NCI-H1105 (cell line): ENCODE data around the gene PTPRO.
A peak's percentile ranks its signal among the peaks of the same experiment; 100 is the strongest.

ENCODE experiments used
- DNase-seq: peaks from one replicate; lab custom pipeline; 2025; lab: John Stamatoyannopoulos, UW

The PTPRO gene

DNA sequence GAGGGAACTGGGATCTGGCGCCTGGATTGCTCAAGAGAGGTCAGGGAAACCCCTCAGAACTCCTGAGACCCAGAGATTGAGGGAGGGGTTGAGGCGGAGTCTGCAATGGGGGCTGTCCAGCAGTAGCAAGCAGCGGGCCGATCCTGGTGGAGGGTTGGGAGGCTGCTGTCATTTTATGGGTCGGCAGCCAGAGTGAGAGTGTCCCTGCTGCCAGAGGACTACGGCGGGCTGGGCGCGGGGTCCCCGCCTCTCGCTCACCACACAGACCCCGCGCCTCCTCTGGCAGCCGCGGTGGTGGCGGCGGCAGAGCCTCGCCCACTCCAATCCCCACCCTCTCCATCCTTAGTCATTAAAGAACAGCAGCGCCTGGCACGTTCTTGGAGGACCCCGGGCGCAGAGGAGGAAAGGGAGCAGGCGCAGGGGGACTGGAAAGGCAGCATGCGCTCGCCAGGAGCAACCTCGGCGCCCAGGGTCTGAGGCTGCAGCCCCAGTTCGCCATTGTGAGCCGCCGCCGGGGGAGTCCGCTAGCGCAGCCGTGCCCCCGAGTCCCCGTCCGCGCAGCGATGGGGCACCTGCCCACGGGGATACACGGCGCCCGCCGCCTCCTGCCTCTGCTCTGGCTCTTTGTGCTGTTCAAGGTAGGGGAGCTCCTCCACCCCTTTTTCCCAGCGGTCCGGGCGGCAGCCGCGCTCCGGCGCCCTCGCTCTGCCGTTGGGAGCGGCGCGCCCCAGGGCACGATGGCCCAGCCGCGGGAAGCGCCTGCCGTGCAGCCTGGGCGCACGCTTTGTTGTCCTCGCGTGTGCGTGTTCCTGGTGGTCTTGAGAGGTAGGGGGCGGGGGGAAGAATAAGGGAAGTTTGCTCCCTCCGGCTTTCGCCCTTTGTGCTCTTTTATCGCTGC is at the start of gene PTPRO:
Gene PTPRO (plus strand): TSS at position 345 of the 898 bp plus-strand sequence.
- DNase-seq = peak; percentile 77

DNA sequence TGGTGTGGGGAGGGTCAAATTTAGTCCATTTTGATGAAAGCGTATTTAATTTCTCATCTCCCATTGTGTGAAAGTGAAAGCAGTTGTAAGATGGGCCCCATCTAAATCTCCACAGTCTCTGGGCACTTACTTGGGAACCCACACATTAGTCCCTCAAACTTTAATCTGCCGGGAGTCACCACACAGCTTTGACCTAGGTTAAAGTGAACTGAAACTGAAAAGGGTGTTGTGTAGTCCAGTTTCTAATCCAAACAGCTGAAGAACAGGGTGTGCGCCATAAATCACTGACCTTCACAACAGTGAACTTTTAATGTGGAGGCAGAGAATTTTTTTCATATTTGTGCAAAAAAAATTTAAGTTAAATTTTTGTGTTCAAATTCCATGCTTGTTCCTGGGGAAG is 48.4 kb upstream of the PTPRO start:
- DNase-seq = no peak

DNA sequence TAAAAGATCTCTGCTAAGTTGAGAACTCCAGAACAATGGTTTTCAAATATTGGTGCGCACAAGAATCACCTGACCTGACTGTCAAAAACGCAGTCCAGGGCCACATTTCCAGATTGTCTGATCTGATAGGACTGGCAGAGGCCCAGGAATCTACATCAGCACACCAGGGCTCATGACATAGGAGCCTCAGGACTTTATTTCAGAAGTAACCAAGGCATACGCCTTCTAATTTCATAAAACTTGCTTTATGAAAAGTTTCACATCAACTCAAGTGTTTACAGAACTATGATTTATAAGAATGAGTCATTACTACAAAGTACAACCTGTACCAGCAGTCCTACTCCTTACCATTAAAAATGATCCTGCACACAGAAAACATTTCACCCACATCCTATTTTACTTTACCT is 47.7 kb upstream of the PTPRO start:
- DNase-seq = no peak

DNA sequence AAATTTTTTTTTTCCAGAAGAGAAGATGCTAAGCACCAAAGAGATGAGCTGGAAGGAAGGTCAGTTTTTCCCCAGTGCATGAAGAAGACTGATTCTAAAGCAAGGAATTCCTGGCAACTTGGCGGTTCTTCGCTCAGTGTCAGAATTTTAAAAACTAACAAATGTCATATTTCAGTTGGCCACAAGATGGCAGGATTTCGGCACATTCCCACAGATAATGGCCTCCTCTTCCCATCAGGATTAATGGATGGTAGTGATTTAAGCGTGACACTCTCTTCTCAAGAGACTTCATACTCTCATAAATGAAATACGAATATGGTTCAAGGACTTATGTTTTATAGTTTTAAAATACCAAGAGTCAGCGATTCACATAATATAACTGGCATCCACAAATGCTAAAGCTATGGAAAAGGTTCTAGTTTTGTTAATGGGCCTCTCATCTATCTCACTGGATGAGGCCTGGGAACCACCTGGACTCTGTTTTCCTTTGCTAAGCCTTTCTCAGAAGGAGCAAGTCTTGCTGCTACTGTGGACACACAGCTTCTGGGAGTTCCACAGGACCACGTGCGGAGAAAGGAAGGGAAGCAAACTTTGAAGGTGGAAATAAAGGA is 46.1 kb upstream of the PTPRO start:
- peak; percentile 24 for DNase-seq

DNA sequence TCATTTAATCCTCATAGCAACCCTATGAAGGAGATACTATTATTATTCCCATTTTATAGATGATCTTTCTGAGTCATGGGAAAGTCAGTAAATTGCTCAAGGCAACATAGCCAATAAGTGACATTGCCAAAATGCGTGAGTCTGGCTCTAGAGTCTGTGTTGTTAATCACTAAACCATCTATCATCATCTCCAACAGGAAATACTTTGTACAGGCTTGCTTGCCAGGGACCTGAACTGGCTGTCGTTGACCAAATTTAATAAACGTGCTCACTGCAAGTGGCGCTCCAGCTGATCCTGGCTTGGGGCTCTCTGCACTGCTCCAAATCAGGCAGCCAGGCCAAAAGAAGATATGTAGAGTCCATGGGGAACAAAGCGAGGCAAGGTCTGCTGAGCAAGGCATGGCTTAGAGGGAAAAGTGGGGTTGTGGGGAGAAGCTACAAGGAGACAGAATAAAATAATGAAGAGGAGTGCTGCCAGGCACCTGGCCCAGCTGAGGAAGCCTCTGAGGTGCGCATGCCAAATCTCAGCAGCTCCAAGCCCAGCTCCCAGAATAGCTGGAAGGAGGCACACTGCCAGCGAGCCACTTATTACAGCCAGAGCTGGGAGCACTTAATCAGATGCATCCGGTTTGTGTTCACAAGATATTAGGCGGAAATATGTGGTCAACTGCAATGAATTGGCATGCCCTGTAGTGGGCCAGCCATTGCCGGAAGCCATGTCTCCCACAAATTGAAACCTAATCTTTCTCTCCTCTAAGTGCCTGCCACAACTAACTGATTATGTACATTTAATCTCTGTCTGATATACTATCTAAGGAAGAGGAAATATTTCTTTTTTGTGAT is 43.3 kb upstream of the PTPRO start:
- peak; percentile 97 for DNase-seq

DNA sequence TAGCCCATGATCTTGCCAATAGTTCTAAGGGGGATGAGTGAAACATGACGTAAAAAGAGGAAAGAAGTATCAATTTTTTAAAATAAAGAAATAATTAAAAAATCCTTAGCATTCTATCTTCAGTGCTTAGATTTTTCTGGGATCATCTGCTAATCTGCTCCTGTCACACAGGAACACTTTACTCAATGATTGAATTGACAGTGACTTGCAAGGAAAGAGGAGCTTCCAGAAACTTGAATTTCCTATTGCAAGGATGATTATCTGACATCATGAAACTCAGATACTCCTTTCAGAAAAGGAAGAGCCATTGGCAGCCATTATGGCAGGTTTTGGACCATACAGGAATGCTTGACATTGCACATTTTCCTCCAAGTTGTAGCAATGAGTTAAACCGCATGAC is 41.4 kb upstream of the PTPRO start:
- no peak for DNase-seq

DNA sequence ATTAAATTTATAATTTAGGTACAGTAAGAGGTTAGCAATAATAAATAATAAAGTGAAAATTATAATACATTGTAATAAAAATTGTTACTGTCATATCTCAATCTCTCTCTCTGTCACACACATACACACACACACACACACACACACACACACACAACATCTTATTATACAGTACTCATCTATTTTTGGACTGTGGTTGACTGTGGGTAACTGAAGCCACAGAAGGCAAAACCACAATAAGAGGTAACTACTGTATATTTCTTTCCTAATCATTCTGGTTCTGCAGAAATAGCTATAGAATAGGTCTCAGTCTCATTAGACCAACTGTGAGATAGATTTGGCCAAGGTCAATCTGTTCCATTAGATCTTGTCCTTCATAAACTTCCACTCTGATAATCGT is 33.1 kb upstream of the PTPRO start:
- no peak for DNase-seq

DNA sequence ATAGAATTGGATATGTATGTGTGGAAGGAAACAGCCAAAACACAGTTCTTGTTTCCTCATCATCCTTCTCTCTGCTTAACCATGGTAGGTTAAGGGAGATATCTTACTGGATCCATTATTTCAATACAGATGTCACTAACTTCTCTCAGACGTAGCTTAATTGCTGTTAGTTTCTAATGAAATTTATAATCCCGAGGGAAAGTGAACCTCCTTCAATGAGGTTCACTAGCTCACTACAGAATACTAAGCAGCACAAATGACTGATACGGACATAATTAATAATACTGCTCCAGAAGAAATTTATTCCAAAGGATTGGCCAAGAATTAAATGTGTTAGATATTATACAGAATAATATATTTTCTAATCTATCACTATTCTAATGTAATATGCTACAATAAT is 28.6 kb upstream of the PTPRO start:
- no peak for DNase-seq

DNA sequence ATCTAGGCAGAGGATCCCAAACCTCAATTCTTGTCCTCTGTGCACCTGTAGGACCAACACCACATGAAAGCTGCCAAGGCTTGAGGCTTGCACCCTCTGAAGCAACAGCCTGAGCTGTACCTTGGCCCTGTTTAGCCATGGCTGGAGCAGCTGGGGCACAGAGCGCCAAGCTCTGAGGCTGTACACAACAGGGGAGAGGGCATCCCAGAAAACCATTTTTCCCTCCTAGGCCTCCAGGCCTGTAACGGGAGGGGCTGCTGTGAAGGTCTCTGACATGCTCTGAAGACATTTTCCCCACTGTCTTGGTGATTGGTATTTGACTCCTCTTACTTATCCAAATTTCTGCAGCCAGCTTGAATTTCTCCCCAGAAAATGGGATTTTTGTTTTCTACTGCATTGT is 22.4 kb upstream of the PTPRO start:
- DNase-seq = no peak

DNA sequence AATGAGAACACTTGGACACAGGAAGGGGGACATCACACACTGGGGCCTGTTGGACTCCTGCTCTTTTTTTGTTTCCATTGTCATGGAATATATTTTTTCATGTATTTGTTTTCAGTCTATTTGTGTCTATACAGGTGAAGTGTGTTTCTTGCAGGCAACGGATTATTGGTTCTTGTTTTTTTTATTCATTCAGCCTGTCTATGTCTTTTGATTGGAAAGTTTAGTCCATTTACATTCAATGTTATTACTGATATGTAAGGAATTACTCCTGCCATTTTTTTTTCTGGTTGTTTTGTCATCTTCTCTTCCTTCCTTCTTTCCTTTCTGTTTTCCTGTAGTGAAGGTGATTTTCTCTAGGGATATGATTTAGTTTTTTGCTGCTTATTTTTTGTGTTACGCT is 18.0 kb upstream of the PTPRO start:
- no peak for DNase-seq

DNA sequence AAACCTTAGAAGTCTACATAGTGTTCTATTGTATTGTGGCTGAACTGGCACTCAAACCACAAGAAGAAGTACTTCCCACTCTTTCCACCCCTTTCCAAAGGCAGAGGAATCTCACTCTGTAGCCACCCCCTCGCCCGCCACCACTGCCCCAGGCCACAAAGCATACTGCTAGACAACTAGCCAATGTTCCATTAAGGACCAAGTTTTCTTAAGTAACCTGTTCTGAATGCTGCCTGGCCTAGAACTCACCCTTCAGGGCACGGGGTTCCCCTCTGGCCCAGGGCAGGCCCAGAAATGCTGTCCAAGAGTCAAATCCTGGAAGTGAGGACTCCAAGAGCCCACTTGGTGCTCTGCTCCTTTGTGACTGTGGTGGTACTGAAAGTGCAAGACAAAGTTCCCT is 15.7 kb upstream of the PTPRO start:
- no peak for DNase-seq

DNA sequence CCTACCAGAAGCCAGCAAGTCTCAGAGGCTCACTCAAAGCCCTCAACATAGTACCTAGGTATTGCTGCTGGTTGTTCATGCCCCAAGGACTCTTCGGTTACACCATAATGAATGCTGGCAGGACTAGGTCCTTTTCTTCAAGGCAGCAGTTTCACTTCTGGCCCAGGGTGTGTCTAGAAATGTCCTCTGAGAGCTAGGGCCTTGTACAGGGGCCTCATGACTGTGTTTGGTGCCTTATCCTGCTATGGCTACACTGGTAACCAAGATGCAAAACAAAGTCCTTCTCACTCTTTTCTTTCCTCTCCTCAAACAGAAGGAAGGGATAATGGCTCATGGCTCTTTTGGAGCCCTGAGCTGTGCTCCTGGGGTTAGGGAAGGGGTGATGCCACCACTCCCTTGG is 15.2 kb upstream of the PTPRO start:
- DNase-seq = no peak

DNA sequence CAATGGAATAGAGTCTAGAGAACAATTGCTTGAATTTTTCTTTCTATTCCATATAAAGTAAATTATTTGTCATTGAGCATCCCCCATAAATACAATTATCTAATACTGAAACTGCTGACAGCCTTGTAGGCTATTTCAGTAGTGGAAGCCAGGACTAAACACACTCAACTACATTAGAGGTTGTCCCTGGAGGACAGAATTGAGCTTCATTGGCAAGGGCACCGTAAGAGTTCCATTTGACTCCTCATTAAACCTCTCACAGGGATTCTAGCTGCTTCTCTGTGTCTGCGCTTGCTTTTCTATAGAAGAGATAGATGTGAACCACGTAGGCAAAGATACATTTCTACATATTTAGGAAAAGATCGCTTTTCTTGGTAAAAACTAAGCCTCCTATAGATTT is 3.5 kb upstream of the PTPRO start:
- DNase-seq = no peak

DNA sequence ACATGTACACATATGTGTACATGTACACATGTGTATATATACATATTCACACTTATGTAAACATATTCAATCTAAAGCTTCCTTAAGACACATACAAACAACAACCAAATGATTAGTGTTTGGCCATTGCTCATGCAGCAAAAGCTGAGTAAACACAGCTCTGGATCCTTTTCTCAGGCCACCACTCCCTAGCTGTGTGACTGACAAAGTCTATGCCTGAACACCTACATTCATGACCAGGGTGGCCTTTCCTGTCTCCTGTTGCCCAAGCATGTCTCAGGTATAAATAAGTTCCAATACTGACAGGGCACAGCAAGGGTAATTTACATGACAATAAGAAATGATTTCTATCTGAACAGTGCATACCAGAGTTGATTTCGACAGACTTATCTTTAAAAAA is 1.4 kb upstream of the PTPRO start:
- no peak for DNase-seq

DNA sequence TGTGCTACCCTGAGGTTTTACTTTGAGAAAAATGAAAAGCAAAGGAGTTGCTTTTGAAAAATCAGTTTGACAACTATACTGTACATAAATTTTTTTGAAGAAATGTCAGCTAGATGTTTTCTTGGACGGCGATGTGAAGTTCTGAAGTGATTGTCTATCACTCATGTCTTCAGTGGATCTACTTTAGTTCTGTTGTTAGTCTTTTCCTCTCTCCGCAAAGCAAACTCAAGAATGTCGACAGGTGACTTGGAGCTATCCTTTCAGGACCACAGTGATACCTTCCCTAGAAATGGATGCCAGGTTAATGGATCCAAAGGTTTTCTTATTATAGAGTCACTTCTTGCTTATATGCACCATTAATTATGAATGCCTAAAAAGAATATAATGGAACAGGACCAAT is 1.2 kb downstream of the PTPRO start:
- DNase-seq = no peak

DNA sequence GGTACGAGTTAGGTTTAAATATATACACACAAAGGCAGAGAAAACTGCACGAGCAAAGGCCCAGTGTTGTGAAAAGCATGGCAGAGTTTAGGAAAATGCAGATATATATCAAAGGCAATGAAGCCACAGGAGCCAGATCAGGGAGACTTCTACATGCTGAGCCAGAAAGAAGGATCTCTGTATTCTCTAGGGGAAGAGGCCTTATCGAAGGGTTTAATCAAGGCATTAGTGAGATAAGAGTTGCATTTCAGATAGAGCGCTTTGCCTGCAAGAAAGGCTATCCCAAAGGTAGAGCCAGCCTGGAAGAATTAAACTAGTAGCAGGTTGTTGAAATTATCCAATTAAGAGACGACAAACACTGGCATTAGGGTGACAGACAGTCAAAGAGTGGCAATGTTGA is 7.6 kb downstream of the PTPRO start:
- no peak for DNase-seq

DNA sequence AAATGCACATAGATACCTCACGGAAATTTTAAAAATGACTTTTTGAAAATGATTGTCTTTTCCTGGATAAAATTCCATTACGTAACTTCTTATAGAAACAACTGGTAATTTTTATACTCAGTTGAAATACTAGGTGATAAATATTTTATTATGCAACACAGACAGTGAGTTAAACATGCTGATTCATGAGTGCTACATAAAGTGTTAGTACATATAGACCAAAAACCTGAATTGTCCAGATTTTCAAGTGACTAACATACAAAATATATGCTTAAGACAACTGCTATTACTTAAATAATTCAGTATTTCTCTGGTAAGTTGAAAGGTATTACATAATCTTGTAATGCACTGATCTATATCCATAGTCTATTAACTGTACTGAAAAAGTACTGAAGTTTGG is 11.9 kb downstream of the PTPRO start:
- no peak for DNase-seq

DNA sequence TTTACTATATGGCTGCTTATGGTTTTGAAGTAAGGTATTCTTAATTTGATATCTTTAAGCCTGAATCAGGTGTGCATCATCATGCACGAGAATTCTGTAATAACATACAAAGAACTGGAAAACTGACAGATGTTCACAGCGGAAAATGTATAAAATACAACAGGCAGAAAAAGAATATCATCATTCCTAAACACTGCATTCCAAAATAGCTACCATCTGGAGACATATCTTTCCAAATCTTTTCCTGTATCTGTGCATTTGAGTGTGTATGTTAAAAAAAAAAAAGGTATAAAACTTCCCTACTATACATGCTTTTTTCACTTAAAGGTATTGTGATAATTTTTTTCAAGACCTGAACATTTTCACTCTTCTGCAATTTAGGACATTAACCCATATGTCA is 13.7 kb downstream of the PTPRO start:
- DNase-seq = no peak

DNA sequence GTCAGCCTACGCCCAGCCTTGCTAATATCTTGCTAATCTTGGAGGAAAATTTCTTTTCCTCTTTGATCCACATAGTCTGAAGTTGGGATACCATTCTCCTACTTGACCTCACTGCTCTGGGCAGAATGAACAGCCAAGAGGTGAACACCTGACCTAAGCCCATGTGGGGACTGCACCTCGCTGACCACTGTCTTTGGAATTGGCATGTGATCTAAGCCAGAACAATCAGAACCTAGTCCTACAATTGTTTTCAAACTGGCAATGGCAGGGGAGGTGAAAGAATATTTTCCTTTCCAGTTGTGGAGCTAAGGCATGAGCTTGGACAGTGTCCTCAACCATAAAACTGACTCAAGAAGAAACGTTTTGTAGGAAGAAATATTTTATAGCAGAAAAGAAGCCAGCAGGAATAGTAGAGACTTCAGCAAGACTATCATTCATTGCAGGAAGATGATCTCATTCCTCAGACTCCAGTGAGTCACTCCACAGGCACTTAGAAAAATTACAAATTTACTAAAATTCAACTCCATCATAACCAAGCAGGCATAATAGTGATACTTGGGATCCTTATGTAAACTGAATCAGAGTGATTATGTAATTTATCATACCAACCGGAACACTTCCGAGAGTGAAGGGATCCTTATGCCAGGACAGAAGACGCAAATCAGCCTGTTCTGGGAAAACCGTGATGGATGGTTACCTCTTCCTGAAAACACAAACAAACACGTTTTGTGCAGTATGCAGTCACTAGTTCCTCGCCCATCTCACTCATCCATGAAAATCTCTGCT is 14.7 kb downstream of the PTPRO start:
- DNase-seq = no peak

DNA sequence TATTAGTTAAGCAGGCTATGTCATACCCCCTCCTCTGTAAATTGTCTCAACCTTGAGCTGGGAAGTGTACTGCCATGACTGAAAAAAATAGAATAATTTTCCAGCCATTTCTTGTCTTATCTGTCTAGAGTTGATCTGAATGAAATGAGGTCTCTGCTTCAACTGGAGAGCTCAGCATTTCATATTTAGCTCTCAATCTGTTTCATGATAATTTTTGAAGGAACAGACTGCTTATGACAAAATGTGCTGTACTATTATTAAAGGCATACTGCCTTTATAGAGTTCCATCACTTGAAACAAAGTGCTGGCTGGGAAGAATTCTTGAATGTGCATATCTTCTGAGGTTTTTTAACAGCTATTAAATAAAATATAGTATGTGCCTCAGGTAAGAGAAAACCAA is 19.1 kb downstream of the PTPRO start:
- no peak for DNase-seq

DNA sequence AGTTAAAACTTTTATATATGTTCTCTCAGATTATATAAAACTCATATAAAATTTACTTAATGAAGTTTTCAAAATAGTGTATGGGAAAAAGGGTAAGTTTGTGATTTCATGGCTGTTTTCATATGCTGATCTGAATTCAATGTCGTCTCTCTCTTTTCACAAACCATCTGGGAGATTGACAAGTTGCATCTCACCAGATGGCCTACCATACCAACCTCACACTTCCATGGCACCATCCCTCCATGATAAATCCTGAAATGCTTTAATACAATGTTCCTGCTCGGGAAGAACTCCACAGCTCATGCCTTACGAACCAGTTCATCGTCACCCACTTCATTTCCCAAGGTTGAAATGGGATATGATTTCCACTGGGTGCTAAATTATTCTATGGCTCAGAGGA is 22.3 kb downstream of the PTPRO start:
- no peak for DNase-seq

DNA sequence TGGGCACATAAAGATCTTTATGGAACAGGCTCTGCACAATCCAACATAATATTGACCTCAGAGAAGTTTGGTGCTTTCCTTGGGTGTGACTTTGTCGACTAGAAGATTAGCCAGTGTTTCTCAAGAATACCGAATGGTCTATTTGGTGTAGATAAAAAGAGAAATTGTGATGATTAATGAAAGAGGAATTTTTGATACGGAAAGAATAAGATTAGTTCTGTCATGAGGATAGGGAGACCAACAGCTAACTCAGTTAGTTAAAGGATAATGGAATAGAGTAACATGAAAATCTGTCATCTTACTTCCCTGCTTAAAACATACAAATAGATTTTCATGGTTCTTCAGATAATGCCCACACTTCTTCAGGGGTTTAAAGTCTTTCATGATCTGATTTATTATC is 24.2 kb downstream of the PTPRO start:
- DNase-seq = no peak
